ENCODE measurements around the gene SMURF1.

- TF ChIP-seq CTCF (IDR thresholded peaks at IDR 0.05), result no peak
- TF ChIP-seq POLR2A (IDR thresholded peaks at IDR 0.05), result no peak
Observed at GRCh38 chr7:99128076-99128950, 15.6 kb downstream of the SMURF1 start.
